ENCODE results near the gene FXYD1.

The FXYD1 gene

GRCh38 chr19:35160629-35161433 lies 22.2 kb downstream of the FXYD1 start:
- DNase-seq = no peak

GRCh38 chr19:35161434-35161743 lies 22.8 kb downstream of the FXYD1 start:
- DNase-seq = no peak

DNA sequence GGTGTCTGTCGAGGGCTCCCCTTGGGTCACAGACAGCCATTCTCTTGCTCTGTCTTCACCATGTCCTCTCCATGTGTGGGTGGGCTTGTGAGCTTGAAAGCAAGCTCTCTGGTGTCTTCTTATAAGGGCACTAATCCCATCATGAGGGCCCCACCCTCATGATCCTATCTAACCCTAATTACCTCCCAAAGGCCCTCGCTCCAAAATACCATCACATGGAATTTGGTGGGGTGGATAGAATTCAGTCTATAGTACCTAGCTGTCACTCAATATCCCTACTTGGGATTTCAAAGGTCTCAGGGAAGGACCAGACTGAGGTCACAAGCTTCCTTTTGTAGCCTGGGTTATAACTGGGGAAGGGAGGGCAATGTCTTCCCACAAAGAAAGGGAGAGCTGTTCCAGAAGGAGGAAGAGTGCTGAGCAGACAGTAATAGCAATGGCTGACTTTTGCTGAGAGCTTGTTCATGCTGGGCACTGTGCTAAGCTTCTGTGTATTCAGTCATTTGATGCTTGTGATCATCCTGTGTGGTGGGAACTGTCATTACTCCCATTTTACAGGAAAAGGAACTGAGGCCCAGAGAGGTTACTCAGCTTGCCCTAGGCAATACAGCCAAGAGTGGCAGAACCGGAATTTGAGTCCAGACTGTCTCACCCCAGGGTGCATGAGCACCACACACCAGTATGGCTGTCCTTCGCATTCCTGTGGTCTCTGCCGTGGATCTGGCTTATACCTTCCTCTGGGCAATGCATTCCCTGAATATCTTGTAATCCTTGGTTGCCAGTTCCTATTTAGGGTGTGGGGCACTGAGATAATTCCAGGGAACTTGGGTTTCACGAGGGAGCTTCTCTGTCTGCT lies 24.1 kb downstream of the FXYD1 start:
- no peak for DNase-seq

DNA sequence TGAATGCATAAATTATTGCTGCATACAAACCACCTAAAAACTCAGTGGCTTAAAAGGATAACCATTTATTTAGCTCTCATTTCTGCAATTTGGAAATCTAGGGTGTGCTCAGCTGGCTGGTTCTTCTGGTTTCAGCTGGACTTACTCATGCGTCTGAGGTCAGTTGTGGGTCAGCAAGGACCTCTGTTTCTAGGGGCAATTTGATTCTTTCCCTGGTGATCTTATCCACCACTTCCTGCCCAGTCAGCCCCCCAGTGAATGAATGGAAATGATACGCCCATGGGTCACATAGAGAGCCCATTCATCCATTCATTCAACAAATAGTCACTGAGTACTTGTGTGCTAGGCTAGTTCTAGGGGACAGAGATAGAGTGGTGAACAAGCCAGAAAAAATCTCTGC lies 25.8 kb downstream of the FXYD1 start:
- no peak for DNase-seq

- no peak for DNase-seq
Observed at GRCh38 chr19:35165200-35166058, 26.8 kb downstream of the FXYD1 start.

- DNase-seq = no peak
Observed at GRCh38 chr19:35166100-35167063, 27.8 kb downstream of the FXYD1 start.

GRCh38 chr19:35167251-35168119 lies 28.9 kb downstream of the FXYD1 start:
- no peak for DNase-seq

DNA sequence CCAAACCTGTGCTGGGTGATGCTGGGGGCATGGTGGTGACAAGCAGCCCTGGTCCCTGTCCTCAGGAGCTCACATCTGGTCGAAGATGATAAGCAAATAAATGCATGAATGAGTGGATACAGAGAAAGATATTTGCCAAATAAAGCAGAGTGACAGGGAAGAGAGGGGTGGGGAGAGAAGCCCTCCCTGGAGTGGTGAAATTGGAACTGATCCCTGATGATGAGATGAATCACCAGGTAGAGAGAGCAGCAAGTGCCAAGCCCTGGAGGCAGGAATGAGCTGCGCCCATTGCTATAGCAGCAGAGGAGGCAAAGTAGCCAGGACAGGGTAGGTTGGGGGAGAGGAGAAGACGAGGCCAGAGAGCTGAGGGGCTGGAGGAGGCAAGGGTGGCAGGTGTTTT lies 29.6 kb downstream of the FXYD1 start:
- DNase-seq = no peak

DNA sequence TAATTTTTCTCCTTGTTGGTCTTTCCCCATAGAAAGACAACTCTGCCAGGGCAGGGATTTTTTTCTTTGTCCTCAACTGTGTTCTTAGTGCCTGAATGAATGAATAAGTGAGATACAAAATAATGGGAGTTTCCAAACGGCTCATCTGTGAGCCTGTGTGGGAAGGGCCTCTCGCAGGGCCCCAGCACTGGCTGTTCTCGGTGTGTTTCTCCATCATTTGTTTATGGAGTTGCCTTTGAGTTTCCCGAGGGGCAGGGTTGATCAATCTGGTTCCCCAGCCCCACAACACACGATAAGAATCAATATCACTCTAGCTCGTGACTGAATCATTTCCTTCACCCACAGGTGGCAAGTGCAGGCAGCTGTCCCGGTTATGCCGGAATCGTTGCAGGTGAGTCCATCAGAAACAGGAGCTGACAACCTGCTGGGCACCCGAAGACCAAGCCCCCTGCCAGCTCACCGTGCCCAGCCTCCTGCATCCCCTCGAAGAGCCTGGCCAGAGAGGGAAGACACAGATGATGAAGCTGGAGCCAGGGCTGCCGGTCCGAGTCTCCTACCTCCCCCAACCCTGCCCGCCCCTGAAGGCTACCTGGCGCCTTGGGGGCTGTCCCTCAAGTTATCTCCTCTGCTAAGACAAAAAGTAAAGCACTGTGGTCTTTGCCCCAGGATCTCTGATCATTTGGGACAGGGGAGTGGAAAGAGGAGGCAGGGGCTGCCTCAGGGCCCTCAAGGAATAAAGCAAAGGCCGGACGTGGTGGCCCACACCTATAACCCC lies 30.8 kb downstream of the FXYD1 start:
- DNase-seq = no peak

DNA sequence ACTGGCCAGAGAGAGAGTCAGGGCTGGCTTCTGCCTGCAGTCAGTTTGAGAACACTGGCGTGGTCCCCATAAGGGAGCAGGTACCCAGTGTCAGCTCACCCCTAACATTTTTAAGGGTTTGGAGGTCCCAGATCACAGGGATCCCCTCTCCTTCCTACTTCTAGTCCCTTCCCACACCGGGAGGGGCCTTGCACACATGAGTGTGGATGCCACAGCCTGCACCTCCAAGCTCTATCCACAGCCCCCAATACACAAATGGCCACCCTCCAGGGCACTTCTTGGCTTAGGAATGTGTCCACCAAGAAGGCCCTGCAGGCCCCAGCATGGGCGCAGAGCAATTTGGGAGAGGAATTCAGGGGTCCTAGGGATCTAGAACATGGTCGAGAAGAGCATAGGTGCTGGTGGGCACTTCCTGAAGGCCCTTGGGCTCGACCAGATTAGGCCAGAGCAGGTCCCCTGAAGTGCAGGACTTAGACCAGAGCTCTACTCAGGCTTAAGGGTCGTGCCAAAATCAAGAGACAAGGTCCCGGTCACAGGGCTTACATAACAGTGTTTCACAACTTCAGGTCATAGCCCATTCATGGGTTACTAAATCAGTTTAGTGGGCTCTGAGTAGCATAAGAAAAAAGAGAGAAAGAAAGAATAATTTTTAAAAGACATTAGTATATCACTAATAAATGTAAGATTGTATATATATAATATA lies 31.9 kb downstream of the FXYD1 start:
- DNase-seq = no peak

DNA sequence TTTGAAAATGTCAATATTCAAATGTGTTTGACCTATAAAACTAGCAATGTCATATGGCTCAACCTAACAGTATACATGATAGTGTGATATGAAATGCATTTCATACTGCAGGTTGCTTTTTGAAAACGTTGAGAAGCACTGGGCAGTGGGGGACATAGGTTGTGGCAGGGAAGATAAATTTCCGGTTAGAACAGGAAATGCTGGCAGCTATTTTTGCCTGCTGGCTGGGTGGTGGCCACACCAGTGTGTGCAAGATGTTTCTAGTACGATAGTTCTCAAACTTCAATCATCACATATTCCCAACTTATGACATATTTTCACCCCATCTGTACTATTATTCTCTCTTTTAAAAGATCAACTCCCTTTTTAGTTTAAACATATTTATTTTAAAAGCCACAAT lies 33.1 kb downstream of the FXYD1 start:
- DNase-seq = no peak

- DNase-seq = no peak
Observed at GRCh38 chr19:35174226-35174625, 35.6 kb downstream of the FXYD1 start.

- DNase-seq = no peak
Observed at GRCh38 chr19:35176181-35176570, 37.6 kb downstream of the FXYD1 start.

DNA sequence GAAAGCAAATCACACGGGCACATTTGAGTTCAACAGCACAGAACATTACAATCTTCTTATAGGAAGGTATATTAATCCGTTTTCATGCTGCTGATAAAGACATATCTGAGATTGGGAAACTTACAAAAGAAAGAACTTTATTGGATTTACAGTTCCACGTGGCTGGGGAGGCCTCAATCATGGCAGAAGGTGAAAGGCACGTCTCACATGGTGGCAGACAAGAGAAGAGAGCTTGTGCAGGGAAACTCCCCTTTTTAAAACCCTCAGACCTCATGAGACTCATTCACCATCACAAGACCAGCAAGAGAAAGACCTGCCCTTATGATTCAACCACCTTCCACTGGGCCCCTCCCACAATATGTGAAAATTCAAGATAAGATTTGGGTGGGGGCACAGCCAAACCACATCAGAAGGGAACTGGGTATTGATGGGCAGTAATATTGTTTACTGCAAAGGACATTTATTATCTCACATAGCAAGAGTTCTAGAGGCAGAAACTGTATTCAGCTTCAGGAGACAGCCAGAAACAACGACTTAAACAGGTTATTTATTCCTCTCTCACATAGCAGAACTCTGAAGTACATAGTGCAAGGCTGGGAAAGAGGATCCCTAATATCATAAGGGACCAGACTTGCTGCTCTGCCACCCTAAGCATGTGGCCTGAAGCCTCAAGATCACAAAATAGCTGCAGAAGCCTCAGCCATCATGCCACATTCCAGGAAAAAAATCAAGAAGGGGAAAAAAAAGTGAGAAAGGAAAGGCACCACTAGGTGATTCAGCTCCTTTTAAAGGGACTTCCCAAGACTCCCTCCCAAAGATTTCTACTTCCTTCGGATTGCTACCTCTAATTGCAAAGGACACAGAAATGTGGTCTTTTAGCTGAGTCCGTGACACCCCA lies 39.0 kb downstream of the FXYD1 start:
- no peak for DNase-seq

DNA sequence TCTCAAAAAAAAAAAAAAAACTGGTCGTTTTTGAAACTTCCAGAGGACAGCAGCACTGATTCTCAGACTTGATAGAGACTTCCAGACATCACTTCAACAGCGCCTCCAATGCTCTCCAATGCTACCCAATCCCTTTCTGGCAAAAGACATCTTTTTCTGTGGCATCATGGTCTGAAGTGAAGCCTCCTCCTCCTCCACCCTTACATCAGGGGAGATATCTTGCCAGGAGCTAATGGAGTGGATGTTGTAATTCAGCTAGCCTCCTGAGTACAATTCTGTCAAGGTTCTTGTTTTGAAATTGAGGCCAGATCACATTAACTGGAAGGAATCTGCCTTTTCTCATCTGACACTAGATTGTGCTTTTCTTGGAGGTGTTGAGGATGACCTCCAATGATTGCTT lies 40.1 kb downstream of the FXYD1 start:
- DNase-seq = no peak

DNA sequence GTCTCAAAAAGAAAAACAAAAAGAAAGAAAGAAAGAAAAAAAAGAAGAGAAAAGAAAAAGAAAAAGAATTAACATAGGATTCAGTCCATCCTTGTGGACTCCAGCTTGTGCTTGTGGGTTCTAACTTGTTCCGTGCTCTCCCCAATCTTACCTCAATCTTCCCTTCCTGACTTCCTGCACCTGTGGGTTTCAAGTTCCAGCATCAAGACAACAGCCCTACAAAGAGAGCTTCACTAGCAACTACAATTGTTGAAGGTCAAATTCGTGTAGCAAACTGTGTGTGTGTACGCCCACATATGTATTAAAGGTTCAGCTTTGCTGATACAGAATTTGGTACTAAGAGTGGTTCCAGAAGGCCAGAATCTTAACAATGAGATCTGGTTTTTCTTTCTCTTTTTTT lies 41.2 kb downstream of the FXYD1 start:
- DNase-seq = no peak

GRCh38 chr19:35181387-35181786 lies 42.8 kb downstream of the FXYD1 start:
- DNase-seq = no peak
